Cardiac septum (tissue), 1 donor: Measurements from ENCODE around the gene TTLL9. TPM values are rescaled to one million over a fixed set of nuclear protein-coding genes. Genes with fewer than 3 reads are reported as not detected.

ENCODE experiments used
- DNase-seq: peaks from one replicate; pipeline ENCODE4 v3.0.0-alpha.2; 2020; ENCODE audit warnings: low spot score
- intact Hi-C: fragments of 100-400 bp; cut with DNase I; formaldehyde crosslinking; loops from one replicate; pipeline ENCODE4 v1.14.0; 2022
- total RNA-seq: library from RNA; stranded (reverse); fragmentation: NEBNext Ultra II Directional; extraction: Animal tissue kit (Norgen Biotek cat#: 25700); gene quantifications from one replicate; pipeline ENCODE4 v1.2.1, GENCODE V29; 2021
- donor health status: DM: no; HTN: no; CAD: no.

TTLL9 gene
- total RNA-seq, 1 donor from 2014 or later: not detected

DNA sequence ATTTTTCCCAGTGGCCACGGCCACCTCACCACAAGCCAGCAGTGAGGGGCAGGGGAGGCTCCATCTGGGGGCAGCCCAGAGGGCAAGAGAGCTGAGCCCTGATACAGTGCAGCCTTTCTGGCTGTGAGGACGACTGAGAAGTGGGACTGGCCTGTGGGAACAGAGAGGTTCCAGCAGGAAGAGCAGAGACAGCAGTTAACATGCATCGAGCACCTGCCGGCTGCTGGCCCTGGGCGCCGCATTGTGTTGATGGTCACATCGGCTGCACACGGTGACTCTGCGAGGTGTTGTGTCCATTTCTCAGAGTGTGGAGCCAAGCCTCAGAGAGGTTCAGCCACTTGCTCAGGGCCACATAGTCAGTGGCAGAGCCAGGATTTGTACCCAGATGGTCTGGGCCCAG lies 34.9 kb upstream of the TTLL9 start:
- intact Hi-C loops: loop anchor here (10.0 kb wide), 1 partner anchor 171 kb away; no protein-coding TSS in a partner anchor
- DNase-seq: no peak

DNA sequence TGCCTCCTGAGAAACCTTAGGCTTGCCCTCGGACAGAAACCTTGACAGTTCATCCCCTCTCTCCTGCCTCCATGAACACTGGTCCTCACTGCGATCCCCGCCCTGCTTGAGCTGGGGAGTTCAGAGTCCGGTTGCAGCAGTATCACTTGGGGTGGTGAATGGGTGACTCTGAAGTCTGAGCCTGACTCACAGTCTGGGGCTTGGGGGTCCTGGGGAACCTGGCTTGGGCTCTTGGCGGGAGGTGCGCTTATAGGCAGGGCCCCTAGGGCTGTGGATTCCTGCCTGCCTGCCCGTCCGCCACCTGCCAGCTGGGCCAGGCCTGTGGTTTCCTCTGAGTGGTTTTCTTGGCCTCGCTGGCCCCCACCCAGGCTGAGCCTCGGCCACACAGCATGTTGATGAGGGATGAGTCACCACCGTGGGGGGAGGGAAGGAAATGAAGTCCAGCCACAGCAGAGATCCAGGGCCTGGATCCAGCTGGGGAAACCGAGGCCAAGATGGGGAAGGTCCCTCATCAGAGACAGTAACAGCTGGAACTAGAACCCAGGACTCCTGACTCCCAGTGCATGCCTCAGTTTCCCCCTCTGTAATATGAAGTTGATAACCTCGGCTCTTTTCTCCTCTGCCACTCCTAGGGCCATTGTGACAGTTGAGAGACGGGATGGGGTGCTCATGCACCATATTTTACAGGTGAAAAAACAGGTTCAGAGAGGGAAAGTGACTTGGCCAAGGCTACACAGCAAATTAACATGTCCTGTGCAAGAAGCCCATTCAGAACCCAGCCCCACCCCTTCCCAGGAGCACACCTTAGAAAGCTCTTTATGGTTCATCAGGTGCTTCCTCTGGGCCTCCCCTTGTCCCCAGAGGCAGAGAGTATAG lies 34.2 kb upstream of the TTLL9 start:
- peak; percentile 88 for DNase-seq
- intact Hi-C loops: loop anchor here (10.0 kb wide), 1 partner anchor 171 kb away; no protein-coding TSS in a partner anchor

- intact Hi-C loops: loop anchor here (10.0 kb wide), 1 partner anchor 172 kb away; no protein-coding TSS in a partner anchor
- DNase-seq: no peak
Measured at GRCh38 chr20:31836853-31837608, 33.4 kb upstream of the TTLL9 start.

- intact Hi-C loops: loop anchor here (10.0 kb wide), 1 partner anchor 173 kb away; no protein-coding TSS in a partner anchor
- DNase-seq: no peak
Measured at GRCh38 chr20:31837896-31838397, 32.5 kb upstream of the TTLL9 start.

DNA sequence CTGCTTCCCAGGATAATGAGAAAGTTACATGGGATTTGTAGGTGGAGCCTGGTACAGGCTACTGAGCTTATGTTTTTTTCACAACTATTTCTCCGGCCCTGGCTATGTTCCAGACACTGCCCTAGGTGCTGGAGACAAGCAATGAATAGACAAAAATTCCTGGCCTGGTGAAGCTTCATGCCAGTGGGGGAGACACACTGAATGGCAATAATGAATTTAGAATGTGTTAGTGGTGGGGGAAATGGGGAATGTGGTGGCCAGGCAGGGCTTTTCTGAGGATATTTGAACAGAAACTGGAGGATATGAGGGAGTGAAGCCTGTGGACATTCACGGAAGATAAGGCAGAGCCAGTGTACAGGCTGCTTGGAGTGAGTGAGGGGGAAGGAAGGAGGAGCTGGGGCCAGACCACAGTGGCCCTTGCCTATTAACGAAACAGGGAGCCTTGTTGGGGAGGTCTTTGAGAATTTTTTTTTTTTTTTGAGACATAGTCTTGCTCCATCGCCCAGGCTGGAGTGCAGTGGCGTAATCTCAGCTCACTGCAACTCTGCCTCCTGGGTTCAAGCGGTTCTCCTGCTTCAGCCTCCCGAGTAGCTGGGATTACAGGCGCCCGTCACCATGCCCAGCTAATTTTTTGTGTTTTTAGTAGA lies 31.7 kb upstream of the TTLL9 start:
- intact Hi-C loops: loop anchor here (10.0 kb wide), 1 partner anchor 174 kb away; no protein-coding TSS in a partner anchor

DNA sequence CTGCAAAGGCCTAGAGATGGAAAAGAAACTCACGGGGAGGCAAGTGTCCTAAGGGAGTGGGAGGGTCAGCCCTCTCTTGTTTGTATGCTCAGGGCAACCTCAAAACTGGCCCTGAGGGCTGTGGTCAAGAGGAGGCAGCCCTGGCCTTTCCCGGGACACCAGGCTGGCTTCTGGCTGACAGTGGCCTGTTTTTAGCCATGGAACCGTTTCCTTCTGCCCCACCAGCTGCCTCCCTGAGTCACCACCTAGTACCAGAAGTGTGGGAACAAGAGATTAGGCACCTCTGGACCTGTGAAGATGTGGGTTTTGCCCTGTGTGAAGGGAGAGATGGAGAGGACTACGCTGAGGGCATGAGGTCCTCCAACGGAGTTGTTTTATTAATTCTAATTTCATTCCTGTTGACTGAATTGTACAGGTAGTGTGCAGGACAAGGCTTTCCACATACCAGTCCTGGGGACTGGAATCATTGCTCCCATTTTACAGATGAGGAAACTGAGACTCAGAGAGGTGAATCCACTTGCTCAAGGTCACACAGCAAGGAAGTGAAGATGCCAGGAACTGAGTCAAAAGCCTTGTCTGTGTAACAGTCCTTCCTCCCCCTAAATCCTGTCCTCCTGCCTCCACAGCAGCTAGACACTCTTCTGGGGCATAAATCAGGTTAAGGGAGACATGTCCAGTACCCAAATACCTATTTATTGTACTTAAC lies 30.5 kb upstream of the TTLL9 start:
- intact Hi-C loops: loop anchor here (10.0 kb wide), 1 partner anchor 175 kb away; no protein-coding TSS in a partner anchor
- DNase-seq: no peak

More for the DNA sequence above, 31.7 kb upstream of the TTLL9 start:
- DNase-seq: no peak

DNA sequence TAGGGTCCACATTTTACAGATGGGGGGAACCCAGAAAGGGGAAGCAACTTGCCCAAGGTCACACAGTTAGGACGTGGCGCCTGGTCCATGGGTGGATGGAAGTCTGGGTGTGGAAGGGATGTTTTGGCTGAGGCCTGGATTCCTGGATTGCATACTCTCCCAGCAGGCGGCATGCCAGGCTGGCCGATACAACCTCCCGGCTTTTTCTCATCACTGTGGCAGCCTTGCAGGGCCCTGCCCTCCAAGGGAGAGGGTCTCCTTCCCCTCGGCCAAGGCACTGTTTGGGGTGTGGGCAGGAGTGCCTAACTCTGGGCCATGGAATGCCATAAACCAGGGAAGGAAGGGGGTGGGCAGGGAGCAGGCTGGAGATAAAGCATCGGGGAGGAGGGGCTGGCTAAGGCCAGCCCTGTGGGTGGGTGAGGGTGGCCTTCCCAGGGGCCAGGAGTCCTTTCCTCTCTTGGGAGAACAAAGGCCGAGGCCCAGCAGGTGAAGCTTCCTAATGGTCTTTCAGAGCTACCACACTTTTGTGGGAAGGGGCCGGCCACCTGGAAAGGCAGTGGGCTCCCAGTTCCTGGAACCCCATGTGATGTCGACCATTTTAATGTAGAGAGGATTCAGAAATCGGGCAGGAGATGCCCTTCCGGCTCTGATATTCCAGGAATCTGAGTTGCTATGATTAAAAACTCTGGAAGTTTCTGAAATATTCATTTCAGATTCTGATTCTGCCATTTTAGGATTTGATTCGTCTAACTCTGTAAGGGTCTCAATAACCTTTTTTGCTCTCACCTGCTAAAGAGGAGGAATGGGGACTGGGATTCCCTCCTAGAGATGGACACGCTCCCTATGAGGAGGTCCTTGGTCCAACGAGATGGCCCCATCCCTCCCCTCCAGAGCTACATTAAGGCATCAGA lies 29.3 kb upstream of the TTLL9 start:
- intact Hi-C loops: no loop called here
- DNase-seq: no peak

DNA sequence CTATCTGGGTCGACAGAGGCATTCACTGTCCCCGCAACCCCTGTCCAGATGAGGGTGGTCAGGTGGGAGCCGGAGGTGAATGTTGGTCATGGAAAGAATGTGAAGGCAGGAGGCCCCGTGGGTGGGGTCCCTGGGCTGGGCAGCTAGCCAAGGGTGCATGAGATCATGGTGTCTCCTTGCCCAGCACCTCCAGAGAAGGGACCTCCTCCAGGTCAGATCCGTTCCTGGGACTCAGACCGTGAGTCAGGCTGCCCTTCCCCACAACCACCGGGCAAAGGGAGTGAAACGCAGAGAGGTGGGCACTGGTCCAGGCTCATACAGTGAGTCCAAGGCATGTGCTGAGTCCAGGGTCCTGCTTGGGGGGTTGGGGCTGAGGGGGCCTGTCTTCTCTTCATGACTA lies 28.5 kb upstream of the TTLL9 start:
- intact Hi-C loops: no loop called here
- DNase-seq: no peak

DNA sequence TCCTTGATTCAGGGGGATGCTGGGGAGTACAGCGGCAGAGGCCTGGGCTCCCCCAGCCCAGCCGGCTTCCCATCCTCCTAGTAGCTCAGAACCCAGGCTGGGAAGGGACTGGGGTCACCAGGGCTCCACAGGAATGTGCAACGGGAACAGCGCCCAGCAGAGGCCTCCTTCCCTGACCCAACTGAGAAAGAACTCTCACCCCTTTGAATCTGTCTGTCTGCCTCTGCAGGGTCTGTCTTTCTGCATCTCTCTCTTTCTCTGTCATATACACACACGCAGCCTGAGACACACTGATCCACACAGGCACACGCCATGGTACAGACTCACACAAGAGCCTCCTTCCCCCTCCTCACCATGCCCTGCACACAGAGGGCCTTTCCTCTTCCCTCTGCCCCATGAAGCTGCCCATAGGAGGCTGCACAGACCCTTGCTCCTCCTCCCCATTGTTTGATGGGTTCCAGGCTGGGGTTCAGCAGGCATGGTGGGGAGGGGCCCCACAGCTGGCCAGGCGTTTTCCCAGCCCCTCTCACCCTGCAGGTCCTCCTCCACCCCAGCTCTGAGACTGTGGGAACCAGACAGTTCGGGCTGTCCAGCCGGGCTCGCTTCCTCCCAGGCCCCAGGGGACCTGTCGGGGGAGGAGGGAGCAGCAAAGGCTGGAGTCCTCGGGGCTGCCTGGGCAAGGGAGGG lies 27.8 kb upstream of the TTLL9 start:
- DNase-seq: peak; percentile 84
- intact Hi-C loops: no loop called here

- intact Hi-C loops: no loop called here
- DNase-seq: no peak
Measured at GRCh38 chr20:31843288-31843687, 27.1 kb upstream of the TTLL9 start.

- intact Hi-C loops: loop anchor here (2.0 kb wide), 1 partner anchor 21 kb away; no protein-coding TSS in a partner anchor
Measured at GRCh38 chr20:31843881-31844280, 26.6 kb upstream of the TTLL9 start.

DNA sequence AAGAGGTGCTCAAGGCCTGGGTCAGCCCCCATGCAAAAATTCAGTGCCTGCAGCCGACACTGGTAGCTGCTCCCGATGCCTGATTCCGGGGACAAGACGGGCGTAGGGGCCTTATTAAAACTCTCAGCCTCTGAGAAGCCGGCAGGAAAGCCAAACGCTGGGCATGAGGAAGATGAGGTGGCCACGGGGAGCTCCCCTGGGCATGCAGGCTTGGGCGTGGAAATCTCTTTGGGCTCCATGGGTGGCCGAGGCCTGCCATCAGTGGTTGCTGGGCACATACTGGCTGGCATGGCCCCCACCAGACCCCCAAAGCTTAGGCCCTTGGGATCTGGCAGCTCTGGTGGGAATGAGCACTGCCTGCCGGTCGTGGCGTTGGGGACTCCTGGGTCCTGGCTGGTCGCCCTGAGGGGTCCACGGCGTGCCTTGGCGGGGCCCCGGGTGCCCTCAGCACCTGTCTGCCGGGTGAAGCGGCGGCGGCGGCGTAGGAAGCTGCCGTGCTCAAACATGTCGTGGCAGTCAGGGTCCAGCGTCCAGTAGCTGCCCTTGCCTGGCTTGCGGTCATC lies 25.6 kb upstream of the TTLL9 start:
- intact Hi-C loops: loop anchor here (2.0 kb wide), 1 partner anchor 22 kb away; no protein-coding TSS in a partner anchor
- no peak for DNase-seq

More at GRCh38 chr20:31843881-31844280, 26.6 kb upstream of the TTLL9 start:
- no peak for DNase-seq

DNA sequence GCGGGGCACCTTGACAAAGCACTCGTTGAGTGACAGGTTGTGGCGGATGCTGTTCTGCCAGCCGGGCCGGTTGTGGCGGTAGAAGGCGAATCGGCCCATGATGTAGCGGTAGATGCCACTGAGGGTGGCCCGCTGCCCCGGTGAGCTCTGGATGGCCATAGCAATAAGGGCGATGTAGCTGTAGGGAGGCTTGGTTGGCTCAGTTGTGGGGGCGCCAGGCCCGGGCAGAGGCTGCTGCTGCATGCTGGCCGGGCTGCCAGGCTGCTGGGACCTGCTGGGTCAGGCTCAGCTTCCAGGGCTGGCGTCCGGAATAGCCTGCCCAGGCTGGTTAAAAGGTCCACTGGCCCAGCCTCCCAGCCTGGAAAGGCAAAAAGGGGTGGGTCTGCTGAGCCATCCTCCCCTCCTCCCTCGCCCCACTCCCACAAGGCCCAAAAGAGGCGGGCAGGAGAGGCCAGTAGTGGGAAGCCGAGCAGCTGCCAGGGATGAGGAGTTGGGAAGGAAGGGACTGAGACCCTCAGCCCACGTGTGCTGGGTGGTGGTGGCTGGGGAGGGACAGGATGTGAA lies 25.1 kb upstream of the TTLL9 start, which contains the start of gene FOXS1:
TSS of gene FOXS1 (minus strand) at position 305 of the 564 bp plus-strand sequence. CDS start at position 243, 62 bp downstream.
- peak; percentile 84 for DNase-seq
- intact Hi-C loops: loop anchor here (2.0 kb wide), 1 partner anchor 23 kb away; no protein-coding TSS in a partner anchor

- no peak for DNase-seq
- intact Hi-C loops: no loop called here
Measured at GRCh38 chr20:31846793-31847138, 23.7 kb upstream of the TTLL9 start.

GRCh38 chr20:31848088-31848999 lies 22.1 kb upstream of the TTLL9 start:
- intact Hi-C loops: no loop called here
- DNase-seq: no peak
